K562 (cell line): Measurements from ENCODE around the gene MRPL30. TPM values are rescaled to one million over a fixed set of nuclear protein-coding genes. Genes with fewer than 3 reads are reported as not detected.

ENCODE experiments used
- ATF7 ChIP-seq: fragments of 450-650 bp; IDR thresholded peaks from 2 replicates; pipeline ENCODE4 v1.7.1; 2014; ENCODE audit warnings: mild to moderate bottlenecking, moderate library complexity
- BACH1 ChIP-seq: fragments of 200-800 bp; sonication (Bioruptor generic); IDR thresholded peaks from 2 replicates; pipeline ENCODE4 v1.6.1; 2016; ENCODE audit warnings: missing genetic modification characterization, missing compliant biosample characterization
- CEBPB ChIP-seq: fragments of 450-650 bp; IDR thresholded peaks from 2 replicates; pipeline ENCODE4 v1.6.1; 2016; ENCODE audit warnings: missing genetic modification characterization, missing compliant biosample characterization
- HCFC1 ChIP-seq: IDR thresholded peaks from 2 replicates; pipeline ENCODE4 v1.6.1; 2012; ENCODE audit warnings: low read depth, low read length, improper control_type of control experiment
- MECOM ChIP-seq: fragments of 250-450 bp; sonication (Bioruptor Pico); IDR thresholded peaks from 2 replicates; pipeline ENCODE4 v1.8.0; 2022; ENCODE audit warnings: inconsistent platforms
- MTA3 ChIP-seq: fragments of 450-650 bp; formaldehyde crosslinking; IDR thresholded peaks from 2 replicates; pipeline ENCODE4 v1.6.1; 2017; ENCODE audit warnings: mild to moderate bottlenecking, borderline replicate concordance
- NCOA4 ChIP-seq: fragments of 450-650 bp; IDR thresholded peaks from 2 replicates; pipeline ENCODE4 v1.6.1; 2018; ENCODE audit warnings: mild to moderate bottlenecking; ENCODE audit not compliant: partially characterized antibody
- PCBP2 ChIP-seq: fragments of 200-400 bp; formaldehyde crosslinking; IDR thresholded peaks from 2 replicates; pipeline ENCODE4 v1.6.1; 2018; ENCODE audit warnings: low read length, low read depth, mild to moderate bottlenecking, moderate library complexity; ENCODE audit not compliant: poor library complexity, severe bottlenecking
- POLR2G ChIP-seq: fragments of 200-400 bp; formaldehyde crosslinking; IDR thresholded peaks from 2 replicates; pipeline ENCODE4 v1.6.1; 2017; ENCODE audit warnings: low read depth, mild to moderate bottlenecking, antibody characterized with exemption, low read length, moderate library complexity
- POLR2H ChIP-seq: IDR thresholded peaks from 2 replicates; pipeline ENCODE4 v1.6.1; 2016; ENCODE audit warnings: missing genetic modification characterization, low read depth, mild to moderate bottlenecking, control low read depth, missing compliant biosample characterization, moderate library complexity
- SIRT6 ChIP-seq: IDR thresholded peaks from one replicate; pipeline ENCODE4 v1.6.1; 2012; ENCODE audit warnings: low read depth, mild to moderate bottlenecking, control low read depth, inconsistent platforms, low read length, moderate library complexity
- USF2 ChIP-seq: sonication (generic); formaldehyde crosslinking; IDR thresholded peaks from 2 replicates; pipeline ENCODE4 v1.5.0; 2020; ENCODE audit warnings: missing genetic modification reagents
- ZBTB8A ChIP-seq: fragments of 450-650 bp; IDR thresholded peaks from 2 replicates; pipeline ENCODE4 v1.6.1; 2018; ENCODE audit warnings: mild to moderate bottlenecking, moderate library complexity; ENCODE audit not compliant: partially characterized antibody
- ZC3H8 ChIP-seq: fragments of 450-650 bp; IDR thresholded peaks from 2 replicates; pipeline ENCODE4 v1.6.1; 2017
- ZFPM2 ChIP-seq: fragments of 250-450 bp; sonication (Bioruptor Pico); IDR thresholded peaks from 2 replicates; pipeline ENCODE4 v1.5.1; 2022; ENCODE audit warnings: mild to moderate bottlenecking
- ZNF699 ChIP-seq: fragments of 250-450 bp; sonication (Bioruptor Pico); IDR thresholded peaks from 2 replicates; pipeline ENCODE4 v1.8.0; 2021; ENCODE audit warnings: mild to moderate bottlenecking, moderate library complexity; ENCODE audit not compliant: insufficient replicate concordance
- polyA plus RNA-seq, 8 experiments: library from polyadenylated mRNA; depleted of rRNA in 4 of 8; stranded (reverse) in 5 of 8; unstranded in 3 of 8; fragments of >200 nt; fragmentation: Nextera tagmentation in 2 of 8; fragmentation: Illumina TruSeq in 1 of 8; extraction: Ambion mirVana in 2 of 8; extraction: Trizol in 1 of 8; gene quantifications; 2 replicates each; pipeline versions ENCODE4 v1.2.1 to v1.2.3, GENCODE V29; 2011 to 2014; ENCODE audit warnings: inconsistent platforms in 1 of 8, missing spikeins in 1 of 8
- total RNA-seq, 7 experiments: library from RNA; depleted of rRNA in 6 of 7; stranded (reverse); fragments of >200 nt in 6 of 7; fragmentation: Illumina TruSeq in 2 of 7; extraction: Trizol in 2 of 7; gene quantifications; 2 replicates each; pipeline versions ENCODE4 v1.2.1 to v1.2.3, GENCODE V29; 2011 to 2021; ENCODE audit warnings: low replicate concordance in 1 of 7
- TF ChIP-seq, protein P1 (sequence below): fragments of 450-650 bp; IDR thresholded peaks from 2 replicates; pipeline ENCODE4 v1.6.1; 2016; ENCODE audit warnings: mild to moderate bottlenecking
- TF ChIP-seq, protein P2 (sequence below): fragments of 250-450 bp; sonication (Bioruptor Pico); IDR thresholded peaks from 2 replicates; pipeline ENCODE4 v1.5.0; 2021
- TF ChIP-seq, protein P3 (sequence below): sonication (generic); formaldehyde crosslinking; IDR thresholded peaks from 2 replicates; pipeline ENCODE4 v1.8.1; 2023; ENCODE audit warnings: mild to moderate bottlenecking, missing genetic modification reagents

MRPL30 gene
- total and polyA plus RNA-seq, 9 of the 15 experiments (the other 6 are each of a cell fraction or from before 2014, with no cell fraction given) = 63.3 to 130 (median 87.0) TPM

DNA sequence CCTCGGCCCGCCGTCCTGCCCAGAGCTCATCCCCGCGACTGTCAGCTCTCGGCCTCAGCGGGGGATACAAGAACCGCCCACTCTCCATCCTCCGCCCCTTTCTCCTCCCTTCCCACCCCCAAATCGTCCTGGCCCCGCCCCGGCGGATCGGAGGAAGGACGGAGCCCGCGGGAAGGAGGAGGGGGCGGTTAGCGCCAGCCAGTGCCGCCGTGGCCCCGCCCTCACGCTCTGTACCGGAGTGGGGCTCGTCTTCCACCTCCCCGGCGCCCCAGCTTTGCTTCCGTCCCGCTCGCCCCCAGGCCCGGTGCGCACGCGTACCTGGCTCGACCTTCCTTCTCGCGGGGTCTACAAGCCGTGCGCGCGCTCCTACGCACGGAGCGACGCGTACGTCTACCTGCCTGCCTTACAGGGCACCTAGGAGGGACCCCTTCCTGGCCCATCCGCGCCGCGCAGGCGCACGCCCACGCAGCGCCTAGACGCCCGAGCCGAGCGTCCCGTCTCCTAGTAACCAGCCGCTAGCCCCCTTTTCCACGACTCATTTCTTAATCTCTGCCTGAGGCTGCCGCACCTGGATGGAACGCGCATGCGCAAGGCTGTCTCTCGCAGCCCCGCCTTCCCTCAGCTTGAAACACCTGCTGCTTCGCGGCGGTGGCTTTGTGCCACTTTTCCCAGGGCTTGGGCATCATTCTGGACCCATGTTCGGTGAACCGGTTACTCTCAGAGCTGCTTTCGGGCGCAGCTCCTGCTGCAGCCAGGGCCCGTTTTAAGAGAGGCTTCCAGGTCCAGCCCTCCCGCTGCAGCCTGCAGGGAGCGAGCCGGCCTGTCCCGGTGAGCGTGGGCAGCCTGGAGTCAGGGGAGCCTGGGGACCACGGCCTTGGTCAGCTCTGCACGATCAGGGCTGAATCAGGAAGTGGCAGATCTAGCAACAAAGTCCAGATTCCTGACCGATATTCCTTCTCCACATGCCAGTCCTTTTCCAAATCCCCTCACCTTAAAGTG, 39.6 kb upstream of the MRPL30 start, which contains the start of gene C2orf15 (continued):
- TF ChIP-seq, protein P1, sequence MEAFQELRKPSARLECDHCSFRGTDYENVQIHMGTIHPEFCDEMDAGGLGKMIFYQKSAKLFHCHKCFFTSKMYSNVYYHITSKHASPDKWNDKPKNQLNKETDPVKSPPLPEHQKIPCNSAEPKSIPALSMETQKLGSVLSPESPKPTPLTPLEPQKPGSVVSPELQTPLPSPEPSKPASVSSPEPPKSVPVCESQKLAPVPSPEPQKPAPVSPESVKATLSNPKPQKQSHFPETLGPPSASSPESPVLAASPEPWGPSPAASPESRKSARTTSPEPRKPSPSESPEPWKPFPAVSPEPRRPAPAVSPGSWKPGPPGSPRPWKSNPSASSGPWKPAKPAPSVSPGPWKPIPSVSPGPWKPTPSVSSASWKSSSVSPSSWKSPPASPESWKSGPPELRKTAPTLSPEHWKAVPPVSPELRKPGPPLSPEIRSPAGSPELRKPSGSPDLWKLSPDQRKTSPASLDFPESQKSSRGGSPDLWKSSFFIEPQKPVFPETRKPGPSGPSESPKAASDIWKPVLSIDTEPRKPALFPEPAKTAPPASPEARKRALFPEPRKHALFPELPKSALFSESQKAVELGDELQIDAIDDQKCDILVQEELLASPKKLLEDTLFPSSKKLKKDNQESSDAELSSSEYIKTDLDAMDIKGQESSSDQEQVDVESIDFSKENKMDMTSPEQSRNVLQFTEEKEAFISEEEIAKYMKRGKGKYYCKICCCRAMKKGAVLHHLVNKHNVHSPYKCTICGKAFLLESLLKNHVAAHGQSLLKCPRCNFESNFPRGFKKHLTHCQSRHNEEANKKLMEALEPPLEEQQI = no peak
- TF ChIP-seq, protein P2, sequence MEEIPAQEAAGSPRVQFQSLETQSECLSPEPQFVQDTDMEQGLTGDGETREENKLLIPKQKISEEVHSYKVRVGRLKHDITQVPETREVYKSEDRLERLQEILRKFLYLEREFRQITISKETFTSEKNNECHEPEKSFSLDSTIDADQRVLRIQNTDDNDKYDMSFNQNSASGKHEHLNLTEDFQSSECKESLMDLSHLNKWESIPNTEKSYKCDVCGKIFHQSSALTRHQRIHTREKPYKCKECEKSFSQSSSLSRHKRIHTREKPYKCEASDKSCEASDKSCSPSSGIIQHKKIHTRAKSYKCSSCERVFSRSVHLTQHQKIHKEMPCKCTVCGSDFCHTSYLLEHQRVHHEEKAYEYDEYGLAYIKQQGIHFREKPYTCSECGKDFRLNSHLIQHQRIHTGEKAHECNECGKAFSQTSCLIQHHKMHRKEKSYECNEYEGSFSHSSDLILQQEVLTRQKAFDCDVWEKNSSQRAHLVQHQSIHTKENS (CRISPR knock-in tag) = no peak
- TF ChIP-seq ZBTB8A = no peak
- no peak for TF ChIP-seq CEBPB
- TF ChIP-seq USF2 (CRISPR knock-in tag) = no peak
- TF ChIP-seq ZC3H8 = no peak
- no peak for TF ChIP-seq ZFPM2 (CRISPR knock-in tag)
- no peak for TF ChIP-seq HCFC1
- no peak for TF ChIP-seq NCOA4
- TF ChIP-seq PCBP2 = no peak
- no peak; the same call in 1 of the 2 replicates for TF ChIP-seq MTA3
- no peak for TF ChIP-seq BACH1 (tag)
- TF ChIP-seq, protein P3, sequence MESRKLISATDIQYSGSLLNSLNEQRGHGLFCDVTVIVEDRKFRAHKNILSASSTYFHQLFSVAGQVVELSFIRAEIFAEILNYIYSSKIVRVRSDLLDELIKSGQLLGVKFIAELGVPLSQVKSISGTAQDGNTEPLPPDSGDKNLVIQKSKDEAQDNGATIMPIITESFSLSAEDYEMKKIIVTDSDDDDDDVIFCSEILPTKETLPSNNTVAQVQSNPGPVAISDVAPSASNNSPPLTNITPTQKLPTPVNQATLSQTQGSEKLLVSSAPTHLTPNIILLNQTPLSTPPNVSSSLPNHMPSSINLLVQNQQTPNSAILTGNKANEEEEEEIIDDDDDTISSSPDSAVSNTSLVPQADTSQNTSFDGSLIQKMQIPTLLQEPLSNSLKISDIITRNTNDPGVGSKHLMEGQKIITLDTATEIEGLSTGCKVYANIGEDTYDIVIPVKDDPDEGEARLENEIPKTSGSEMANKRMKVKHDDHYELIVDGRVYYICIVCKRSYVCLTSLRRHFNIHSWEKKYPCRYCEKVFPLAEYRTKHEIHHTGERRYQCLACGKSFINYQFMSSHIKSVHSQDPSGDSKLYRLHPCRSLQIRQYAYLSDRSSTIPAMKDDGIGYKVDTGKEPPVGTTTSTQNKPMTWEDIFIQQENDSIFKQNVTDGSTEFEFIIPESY (CRISPR knock-in tag) = no peak
- no peak for TF ChIP-seq ZNF699 (CRISPR knock-in tag)
- TF ChIP-seq MECOM (CRISPR knock-in tag) = no peak
- TF ChIP-seq POLR2H = no peak
- TF ChIP-seq POLR2G = peak; percentile 73
- TF ChIP-seq SIRT6 = no peak
- TF ChIP-seq ATF7 = peak; percentile 45; the same call in 1 of the 2 replicates
